Measurements from ENCODE around the gene MYO7A. TPM values are rescaled to one million over a fixed set of nuclear protein-coding genes. Genes with fewer than 3 reads are reported as not detected.

Gene MYO7A
- total and polyA plus RNA-seq, 5 donors: 2.4 to 8.6 (median 6.5) TPM

DNA sequence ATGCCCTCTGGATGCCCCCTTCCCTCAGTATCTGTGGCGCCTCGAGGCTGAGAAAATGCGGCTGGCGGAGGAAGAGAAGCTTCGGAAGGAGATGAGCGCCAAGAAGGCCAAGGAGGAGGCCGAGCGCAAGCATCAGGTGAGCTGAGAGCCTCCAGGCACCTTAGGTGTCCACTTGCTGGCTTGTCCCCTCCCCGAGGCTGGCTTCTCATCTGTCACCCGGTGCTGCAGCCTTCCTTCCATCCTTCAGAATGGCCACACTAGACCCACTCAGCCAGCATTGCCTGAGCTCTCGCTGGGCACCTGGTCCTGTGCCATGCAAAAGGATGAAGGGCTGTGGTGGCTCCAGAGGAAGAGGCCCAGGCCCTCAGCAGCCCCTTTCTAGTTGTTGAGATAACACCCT is 52.3 kb downstream of the MYO7A start:
- intact Hi-C loops (cut with DNase I): loop anchor here in 2 of 4 donors (10.0 kb wide), 1 partner anchor 136 kb away; no protein-coding TSS in a partner anchor

DNA sequence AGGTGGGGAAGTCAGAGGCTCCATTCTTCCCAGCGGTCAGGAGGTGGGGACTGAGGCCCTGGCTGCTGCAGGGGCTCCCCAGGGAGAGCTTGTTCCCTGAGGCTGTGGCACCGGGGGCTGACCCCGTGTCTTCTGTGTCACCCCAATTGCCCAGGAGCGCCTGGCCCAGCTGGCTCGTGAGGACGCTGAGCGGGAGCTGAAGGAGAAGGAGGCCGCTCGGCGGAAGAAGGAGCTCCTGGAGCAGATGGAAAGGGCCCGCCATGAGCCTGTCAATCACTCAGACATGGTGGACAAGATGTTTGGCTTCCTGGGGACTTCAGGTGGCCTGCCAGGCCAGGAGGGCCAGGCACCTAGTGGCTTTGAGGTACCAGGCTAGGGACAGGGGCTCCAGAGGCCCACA is 53.2 kb downstream of the MYO7A start:
- H3K27me3 ChIP-seq (ENCODE audit: control insufficient read depth, insufficient read depth): no peaks in the 10 kb centered on the region
- H3K9me3 ChIP-seq (ENCODE audit: control insufficient read depth, low read length): no peaks in the 10 kb centered on the region
- no peak for ATAC-seq
- DNase-seq: peak in 1 of 3 donors; percentile 30
- no peak overlapping the region for H3K4me3 ChIP-seq (ENCODE audit: low read length)
- H3K4me1 ChIP-seq (ENCODE audit: control insufficient read depth, insufficient read depth, low read length): no peaks in the 10 kb centered on the region
- 90% methylated on average over 11 of the region's 11 CpGs for WGBS
- intact Hi-C loops (cut with DNase I): loop anchor here in 2 of 4 donors (10.0 kb wide), 1 partner anchor 136 kb away; no protein-coding TSS in a partner anchor
- no peak overlapping the region for H3K27ac ChIP-seq (ENCODE audit: low read length)

More for the DNA sequence above, 52.3 kb downstream of the MYO7A start:
- H3K27me3 ChIP-seq (ENCODE audit: control insufficient read depth, insufficient read depth): no peaks in the 10 kb centered on the region
- 87% methylated on average over 11 of the region's 11 CpGs for WGBS
- no peak for ATAC-seq
- H3K27ac ChIP-seq (ENCODE audit: low read length): no peak overlapping the region
- DNase-seq: no peak
- no peaks in the 10 kb centered on the region for H3K9me3 ChIP-seq (ENCODE audit: control insufficient read depth, low read length)
- no peak overlapping the region for H3K4me3 ChIP-seq (ENCODE audit: low read length)
- H3K4me1 ChIP-seq (ENCODE audit: control insufficient read depth, insufficient read depth, low read length): no peaks in the 10 kb centered on the region

GRCh38 chr11:77181799-77182541 is 53.9 kb downstream of the MYO7A start:
- H3K9me3 ChIP-seq (ENCODE audit: control insufficient read depth, low read length): no peaks in the 10 kb centered on the region
- ATAC-seq (no peak), DNase-seq (no peak)
- no peaks in the 10 kb centered on the region for H3K4me1 ChIP-seq (ENCODE audit: control insufficient read depth, insufficient read depth, low read length)
- H3K4me3 ChIP-seq (ENCODE audit: low read length): no peak overlapping the region
- H3K27ac ChIP-seq (ENCODE audit: low read length): no peak overlapping the region
- no peaks in the 10 kb centered on the region for H3K27me3 ChIP-seq (ENCODE audit: control insufficient read depth, insufficient read depth)
- 92% methylated on average over 22 of the region's 22 CpGs for WGBS
- intact Hi-C loops (cut with DNase I): loop anchor here in 2 of 4 donors (10.0 kb wide), 1 partner anchor 137 kb away; no protein-coding TSS in a partner anchor

DNA sequence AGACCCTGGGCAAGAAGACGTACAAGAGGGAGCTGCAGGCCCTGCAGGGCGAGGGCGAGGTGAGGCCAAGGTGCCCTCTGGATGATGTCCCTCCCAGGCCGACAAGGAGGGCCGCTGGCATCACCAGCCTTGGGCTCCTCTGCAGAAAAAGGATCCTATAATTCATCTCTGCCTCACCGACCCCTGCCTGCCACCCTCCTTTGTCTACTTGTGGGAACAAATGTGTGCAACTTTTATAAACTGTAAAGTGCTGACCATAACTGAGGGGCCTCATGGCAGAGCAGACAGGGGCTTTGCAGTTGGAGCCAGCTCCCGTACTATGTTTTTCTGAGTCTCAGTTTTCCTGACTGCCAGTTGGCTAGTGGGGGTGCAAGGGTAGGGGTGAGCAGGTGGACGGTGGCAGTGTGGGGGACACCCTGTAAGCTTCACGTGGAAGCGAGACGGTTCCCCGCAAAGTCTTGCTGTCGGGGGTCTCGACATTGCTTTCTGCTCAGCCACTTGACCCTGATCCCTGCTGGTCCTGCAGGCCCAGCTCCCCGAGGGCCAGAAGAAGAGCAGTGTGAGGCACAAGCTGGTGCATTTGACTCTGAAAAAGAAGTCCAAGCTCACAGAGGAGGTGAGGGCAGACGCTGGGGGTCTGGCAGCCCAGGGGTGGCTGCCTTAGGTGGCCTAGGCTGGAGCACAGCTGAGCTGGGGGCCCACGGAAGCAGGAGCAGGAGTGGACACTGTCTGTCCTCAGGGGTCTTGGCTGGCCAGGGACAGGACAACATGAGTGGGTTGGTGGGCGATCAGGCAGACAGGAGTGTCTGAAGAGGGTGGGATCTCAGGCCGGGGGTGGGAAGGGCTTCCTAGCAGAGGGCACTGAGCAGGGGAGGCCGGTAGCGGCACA is 54.7 kb downstream of the MYO7A start:
- H3K4me1 ChIP-seq (ENCODE audit: control insufficient read depth, insufficient read depth, low read length): no peaks in the 10 kb centered on the region
- H3K9me3 ChIP-seq (ENCODE audit: control insufficient read depth, low read length): no peaks in the 10 kb centered on the region
- H3K27me3 ChIP-seq (ENCODE audit: control insufficient read depth, insufficient read depth): no peaks in the 10 kb centered on the region
- 91% methylated on average over 21 of the region's 21 CpGs for WGBS
- H3K4me3 ChIP-seq (ENCODE audit: low read length): no peak overlapping the region
- ATAC-seq (no peak), DNase-seq (no peak)
- no peak overlapping the region for H3K27ac ChIP-seq (ENCODE audit: low read length)
- intact Hi-C loops (cut with DNase I): loop anchor here in 2 of 4 donors (10.0 kb wide), 1 partner anchor 138 kb away; no protein-coding TSS in a partner anchor

GRCh38 chr11:77183431-77183984 is 55.5 kb downstream of the MYO7A start:
- Histone ChIP-seq H3K27me3 (ENCODE audit: control insufficient read depth, insufficient read depth) (no peaks in the 10 kb centered on the region), H3K27ac (ENCODE audit: low read length) (no peak overlapping the region), H3K9me3 (ENCODE audit: control insufficient read depth, low read length) (no peaks in the 10 kb centered on the region), H3K4me3 (ENCODE audit: low read length) (no peak overlapping the region), H3K4me1 (ENCODE audit: control insufficient read depth, insufficient read depth, low read length) (no peaks in the 10 kb centered on the region)
- no peak for ATAC-seq
- intact Hi-C loops (cut with DNase I): loop anchor here in 2 of 4 donors (10.0 kb wide), 1 partner anchor 139 kb away; no protein-coding TSS in a partner anchor
- DNase-seq: peak in 1 of 3 donors; percentile 10
- 85% methylated on average over 4 of the region's 4 CpGs for WGBS

DNA sequence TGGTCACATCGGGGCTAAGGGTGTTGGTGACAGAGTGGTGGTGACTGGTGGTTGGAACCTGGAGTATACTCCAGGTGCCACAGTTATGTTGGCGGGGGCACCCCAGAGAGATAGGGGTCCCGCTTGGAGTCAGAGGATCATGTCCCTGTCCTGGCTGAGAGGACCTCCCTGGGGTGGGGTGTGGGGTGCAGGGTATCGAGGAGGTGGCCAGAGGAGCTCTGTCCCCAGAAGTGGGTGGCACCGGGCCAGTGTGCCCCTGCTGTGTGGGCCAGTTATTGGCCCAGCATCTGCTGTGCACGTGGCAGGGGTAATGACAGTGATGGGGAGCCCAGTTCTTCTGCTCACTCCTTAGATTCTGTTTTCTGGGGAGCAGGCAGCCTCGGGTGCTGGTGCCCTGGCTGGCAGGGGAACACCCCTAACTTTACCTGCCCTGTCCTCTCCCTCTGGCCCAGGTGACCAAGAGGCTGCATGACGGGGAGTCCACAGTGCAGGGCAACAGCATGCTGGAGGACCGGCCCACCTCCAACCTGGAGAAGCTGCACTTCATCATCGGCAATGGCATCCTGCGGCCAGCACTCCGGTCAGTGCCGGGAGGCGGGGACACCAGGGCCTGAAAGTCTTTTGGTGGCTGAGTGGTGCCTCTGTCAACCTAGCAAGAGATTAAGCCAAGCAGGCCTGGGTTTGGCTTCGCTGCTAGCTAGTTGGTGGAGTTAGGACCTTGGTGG is 56.3 kb downstream of the MYO7A start:
- no peak overlapping the region for H3K27ac ChIP-seq (ENCODE audit: low read length)
- DNase-seq (no peak), ATAC-seq (no peak)
- intact Hi-C loops (cut with DNase I): loop anchor here in 2 of 4 donors (10.0 kb wide), 1 partner anchor 139 kb away; no protein-coding TSS in a partner anchor
- H3K9me3 ChIP-seq (ENCODE audit: control insufficient read depth, low read length): no peaks in the 10 kb centered on the region
- H3K27me3 ChIP-seq (ENCODE audit: control insufficient read depth, insufficient read depth): no peaks in the 10 kb centered on the region
- 88% methylated on average over 15 of the region's 15 CpGs for WGBS
- no peaks in the 10 kb centered on the region for H3K4me1 ChIP-seq (ENCODE audit: control insufficient read depth, insufficient read depth, low read length)
- no peak overlapping the region for H3K4me3 ChIP-seq (ENCODE audit: low read length)

- Histone ChIP-seq H3K27ac (ENCODE audit: low read length) (no peak overlapping the region), H3K27me3 (ENCODE audit: control insufficient read depth, insufficient read depth) (no peaks in the 10 kb centered on the region), H3K4me3 (ENCODE audit: low read length) (no peak overlapping the region), H3K9me3 (ENCODE audit: control insufficient read depth, low read length) (no peaks in the 10 kb centered on the region), H3K4me1 (ENCODE audit: control insufficient read depth, insufficient read depth, low read length) (no peaks in the 10 kb centered on the region)
- WGBS: 98% methylated on average over 1 of the region's 1 CpG
- DNase-seq: no peak
- no peak for ATAC-seq
- intact Hi-C loops (cut with DNase I): loop anchor here (2.0 to 10.0 kb wide), 3 partner anchors 58 to 142 kb away; partner anchors contain the start of gene MYO7A (in 2 of the 4)
Measured at GRCh38 chr11:77186302-77186701, 58.3 kb downstream of the MYO7A start.

- H3K27ac ChIP-seq (ENCODE audit: low read length): no peak overlapping the region
- H3K9me3 ChIP-seq (ENCODE audit: control insufficient read depth, low read length): no peaks in the 10 kb centered on the region
- H3K27me3 ChIP-seq (ENCODE audit: control insufficient read depth, insufficient read depth): no peaks in the 10 kb centered on the region
- WGBS: 90% methylated on average over 9 of the region's 9 CpGs
- H3K4me1 ChIP-seq (ENCODE audit: control insufficient read depth, insufficient read depth, low read length): no peaks in the 10 kb centered on the region
- intact Hi-C loops (cut with DNase I): loop anchor here (2.0 to 10.0 kb wide), 3 partner anchors 58 to 142 kb away; partner anchors contain the start of gene MYO7A (in 2 of the 4)
- ATAC-seq: no peak
- no peak overlapping the region for H3K4me3 ChIP-seq (ENCODE audit: low read length)
- no peak for DNase-seq
Measured at GRCh38 chr11:77187111-77187750, 59.2 kb downstream of the MYO7A start.

DNA sequence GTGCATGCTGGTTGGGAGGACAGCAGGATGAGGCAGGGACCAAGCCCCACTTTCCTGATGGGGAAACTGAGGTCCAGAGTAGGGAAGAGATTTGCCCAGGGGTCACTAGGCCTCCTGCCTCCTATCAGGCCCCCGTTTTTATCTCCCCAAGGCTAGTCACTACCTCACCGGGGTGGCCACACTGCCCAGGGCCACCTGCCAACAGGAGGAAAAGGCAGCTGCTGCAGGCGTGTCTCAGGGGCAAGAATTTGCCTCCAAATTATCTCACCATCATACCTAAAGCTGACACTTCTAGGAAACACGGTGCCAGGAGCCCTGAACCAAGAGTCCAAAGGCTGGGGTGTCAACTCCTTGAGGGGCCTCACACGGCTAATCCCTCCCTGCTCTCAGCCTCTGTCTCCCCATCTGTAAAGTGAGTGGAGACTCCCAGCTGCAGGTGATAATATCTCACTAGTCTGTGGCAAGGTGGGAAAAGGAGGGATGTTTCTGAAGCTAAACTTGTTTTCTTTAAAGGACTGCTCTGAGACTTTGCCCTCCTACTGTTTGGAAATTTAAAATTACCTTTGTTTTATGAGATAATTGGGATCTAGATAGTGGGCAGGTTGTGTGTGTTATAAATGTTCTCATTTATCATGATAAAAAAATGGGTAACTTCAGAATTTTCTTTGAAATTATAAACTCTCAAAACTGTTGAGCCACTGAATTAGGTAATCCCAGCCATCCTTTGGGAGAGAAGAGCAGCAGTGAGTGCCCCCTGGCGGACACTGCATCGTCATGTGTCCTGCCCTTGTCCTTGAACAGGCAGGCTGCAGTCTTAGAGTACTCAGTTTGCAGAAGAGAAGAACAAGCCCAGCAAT is 60.0 kb downstream of the MYO7A start:
- Histone ChIP-seq H3K4me3 (ENCODE audit: low read length) (no peak overlapping the region), H3K27me3 (ENCODE audit: control insufficient read depth, insufficient read depth) (no peaks in the 10 kb centered on the region), H3K4me1 (ENCODE audit: control insufficient read depth, insufficient read depth, low read length) (no peaks in the 10 kb centered on the region), H3K27ac (ENCODE audit: low read length) (no peak overlapping the region), H3K9me3 (ENCODE audit: control insufficient read depth, low read length) (no peaks in the 10 kb centered on the region)
- ATAC-seq (peak; percentile 80 to 81), DNase-seq (peak; percentile 84 to 95 (median 91))
- intact Hi-C loops (cut with DNase I): loop anchor here (2.0 to 10.0 kb wide), 4 partner anchors 59 to 143 kb away; partner anchors contain the start of gene MYO7A (in 2 of the 4)
- 56% methylated on average over 7 of the region's 7 CpGs for WGBS
